HUES64 (cell line): Measurements from ENCODE around the gene GPS1.

Experiments used
- H3K27ac ChIP-seq: 2 replicates; pipeline ENCODE4 v1.7.0; 2013; ENCODE audit warnings: low read depth, low read length, inconsistent platforms
- H3K27me3 ChIP-seq: 2 replicates; pipeline ENCODE4 v1.6.1; 2013; ENCODE audit warnings: mild to moderate bottlenecking, low read length; ENCODE audit not compliant: insufficient read depth
- H3K36me3 ChIP-seq: 2 replicates; pipeline ENCODE4 v1.6.1; 2013; ENCODE audit warnings: mild to moderate bottlenecking, low read length; ENCODE audit not compliant: insufficient read depth
- H3K4me1 ChIP-seq: 2 replicates; pipeline ENCODE4 v1.6.1; 2013; ENCODE audit warnings: mild to moderate bottlenecking, low read length, moderate library complexity; ENCODE audit not compliant: insufficient read depth
- H3K4me3 ChIP-seq: 2 replicates; pipeline ENCODE4 v1.5.1; 2013; ENCODE audit warnings: mild to moderate bottlenecking, low read length, moderate library complexity
- H3K9ac ChIP-seq: 2 replicates; pipeline ENCODE4 v1.6.1; 2013; ENCODE audit warnings: mild to moderate bottlenecking, low read depth, low read length
- H3K9me3 ChIP-seq: 2 replicates; pipeline ENCODE4 v1.6.1; 2013; ENCODE audit warnings: low read depth, low read length; ENCODE audit not compliant: insufficient read depth
- WGBS: fragments of 150-250, 120-280 bp; methylation state at CpG from one replicate; pipeline ENCODE4 v1.1.7; 2013; ENCODE audit warnings: missing lambda C conversion rate; 5-methylcytosine and 5-hydroxymethylcytosine counted together

GPS1 gene

GRCh38 chr17:82088838-82089722 is 37.4 kb downstream of the GPS1 start:
- Histone ChIP-seq H3K36me3 (peaks cover 94% of the 10 kb centered on the region), H3K4me3 (no peak overlapping the region), H3K27ac (no peak overlapping the region), H3K9me3 (no peaks in the 10 kb centered on the region), H3K9ac (no peak overlapping the region), H3K4me1 (no peaks in the 10 kb centered on the region), H3K27me3 (no peaks in the 10 kb centered on the region)
- 96% methylated on average over 47 of the region's 47 CpGs for WGBS

DNA sequence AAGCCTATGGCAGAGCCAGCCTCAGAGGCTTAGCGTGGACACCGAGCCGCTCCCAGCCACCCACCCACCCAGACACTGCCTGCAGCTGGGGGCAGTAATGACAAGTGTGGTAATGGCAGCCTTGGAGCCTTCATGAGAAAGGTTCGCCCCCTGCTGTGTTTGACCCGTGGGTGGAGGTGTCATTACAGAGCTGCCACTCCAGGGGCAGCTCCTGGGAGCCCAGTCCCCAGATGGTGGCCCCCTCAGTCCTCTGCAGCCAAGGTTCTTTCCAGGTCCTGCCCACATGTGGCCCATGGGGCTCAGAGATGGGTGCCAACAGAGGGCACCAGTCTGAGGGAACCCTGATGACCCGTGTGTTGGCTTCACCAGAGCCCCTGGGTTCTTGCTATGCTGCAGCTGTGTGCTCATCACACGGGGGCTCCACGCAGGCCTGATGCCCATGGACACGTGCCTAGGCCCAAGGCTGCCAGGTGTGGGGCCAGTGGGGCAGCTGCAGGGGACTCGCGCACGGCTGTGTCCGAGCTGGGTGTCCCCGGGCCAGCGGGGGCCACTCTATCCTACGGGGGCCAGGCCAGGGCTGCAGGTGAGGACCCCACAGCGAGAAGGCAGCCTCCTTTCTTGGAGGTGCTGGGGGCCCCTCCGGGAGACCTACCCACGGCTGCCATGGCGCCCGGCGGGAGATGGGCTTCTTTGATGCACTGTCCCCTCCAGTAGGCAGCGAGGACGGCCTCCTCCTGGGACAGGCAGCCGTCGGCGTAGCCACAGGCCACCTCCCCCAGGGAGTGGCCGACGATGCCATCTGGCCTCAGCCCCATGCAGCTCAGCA is 38.2 kb downstream of the GPS1 start:
- no peaks in the 10 kb centered on the region for H3K4me1 ChIP-seq
- no peaks in the 10 kb centered on the region for H3K27me3 ChIP-seq
- H3K4me3 ChIP-seq: no peak overlapping the region
- H3K36me3 ChIP-seq: peaks cover 91% of the 10 kb centered on the region
- H3K9me3 ChIP-seq: no peaks in the 10 kb centered on the region
- H3K27ac ChIP-seq: no peak overlapping the region
- 96% methylated on average over 29 of the region's 29 CpGs for WGBS
- no peak overlapping the region for H3K9ac ChIP-seq

DNA sequence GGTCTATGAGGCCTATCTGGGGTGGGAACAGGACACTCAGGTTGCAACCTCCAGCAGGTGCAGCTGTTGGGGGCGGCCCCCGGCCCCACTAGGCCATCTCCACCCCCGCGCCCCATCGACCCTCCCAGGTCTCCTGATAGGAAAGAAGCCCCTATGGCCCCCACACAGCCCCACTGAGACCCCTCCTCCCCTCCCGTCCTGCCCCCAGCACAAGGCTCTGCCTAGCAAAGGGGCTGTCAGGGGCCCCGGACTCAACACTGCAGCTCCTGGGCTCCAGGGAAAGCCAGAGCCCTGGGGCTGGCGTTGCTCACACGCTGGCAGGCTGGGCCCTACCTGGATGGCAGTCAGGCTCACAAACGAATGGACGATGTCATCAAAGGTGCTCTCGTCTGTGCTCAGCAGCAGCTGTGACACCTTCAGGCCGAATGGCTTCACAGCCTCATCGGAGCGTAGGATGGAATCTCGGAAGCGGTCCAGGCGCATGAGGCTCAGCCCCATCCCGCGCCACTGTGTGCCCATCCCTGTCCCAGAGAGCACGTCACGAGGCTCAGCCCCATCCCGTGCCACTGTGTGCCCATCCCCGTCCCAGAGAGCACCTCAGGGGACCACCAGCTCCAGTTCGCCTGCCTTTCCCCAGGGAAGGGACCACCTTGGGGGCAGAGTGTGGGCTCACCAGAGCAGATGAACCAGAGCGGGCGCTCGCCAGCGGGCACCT is 39.0 kb downstream of the GPS1 start:
- WGBS: 94% methylated on average over 29 of the region's 29 CpGs
- H3K4me1 ChIP-seq: no peaks in the 10 kb centered on the region

GRCh38 chr17:82091264-82092066 is 39.8 kb downstream of the GPS1 start:
- Histone ChIP-seq H3K4me3 (no peak overlapping the region), H3K4me1 (no peaks in the 10 kb centered on the region), H3K36me3 (peaks cover 91% of the 10 kb centered on the region), H3K9me3 (no peaks in the 10 kb centered on the region), H3K9ac (no peak overlapping the region), H3K27ac (no peak overlapping the region), H3K27me3 (no peaks in the 10 kb centered on the region)
- WGBS: 96% methylated on average over 37 of the region's 37 CpGs

More for the DNA sequence above, 39.0 kb downstream of the GPS1 start:
- H3K9ac ChIP-seq: no peak overlapping the region
- H3K36me3 ChIP-seq: peaks cover 91% of the 10 kb centered on the region
- H3K9me3 ChIP-seq: no peaks in the 10 kb centered on the region
- H3K27ac ChIP-seq: no peak overlapping the region
- H3K27me3 ChIP-seq: no peaks in the 10 kb centered on the region
- no peak overlapping the region for H3K4me3 ChIP-seq

DNA sequence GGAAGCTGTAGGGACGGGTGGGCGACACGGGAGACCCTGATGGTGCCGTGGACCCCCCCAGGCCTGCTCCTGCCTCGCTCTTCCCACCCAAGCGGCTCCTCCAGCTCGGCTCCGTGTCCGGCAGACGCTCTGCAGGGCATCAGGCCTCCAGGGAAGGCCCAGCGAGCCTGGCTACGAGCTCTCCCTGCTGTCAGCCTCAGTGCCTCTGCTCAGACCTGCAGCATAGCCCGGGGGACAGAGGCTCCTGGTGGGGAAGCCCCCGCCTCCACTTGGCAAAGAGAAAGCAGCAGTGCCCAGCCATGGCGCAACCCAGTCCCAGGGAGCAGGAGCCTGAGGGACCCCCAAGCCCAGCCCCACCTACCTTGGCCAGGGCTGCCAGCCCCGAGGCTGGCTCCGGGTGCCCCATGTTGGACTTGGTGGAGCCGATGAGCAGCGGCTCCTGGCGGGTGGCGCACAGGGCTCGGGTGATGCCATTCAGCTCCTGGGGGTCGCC is 40.4 kb downstream of the GPS1 start:
- no peaks in the 10 kb centered on the region for H3K4me1 ChIP-seq
- H3K4me3 ChIP-seq: no peak overlapping the region
- no peak overlapping the region for H3K9ac ChIP-seq
- no peaks in the 10 kb centered on the region for H3K27me3 ChIP-seq
- no peaks in the 10 kb centered on the region for H3K9me3 ChIP-seq
- 96% methylated on average over 23 of the region's 23 CpGs for WGBS
- no peak overlapping the region for H3K27ac ChIP-seq
- peaks cover 86% of the 10 kb centered on the region for H3K36me3 ChIP-seq

GRCh38 chr17:82092628-82092994 is 40.9 kb downstream of the GPS1 start:
- Histone ChIP-seq H3K4me1 (no peaks in the 10 kb centered on the region), H3K27ac (no peak overlapping the region), H3K4me3 (no peak overlapping the region), H3K27me3 (no peaks in the 10 kb centered on the region), H3K9me3 (no peaks in the 10 kb centered on the region), H3K9ac (no peak overlapping the region), H3K36me3 (peaks cover 82% of the 10 kb centered on the region)
- 94% methylated on average over 20 of the region's 20 CpGs for WGBS

DNA sequence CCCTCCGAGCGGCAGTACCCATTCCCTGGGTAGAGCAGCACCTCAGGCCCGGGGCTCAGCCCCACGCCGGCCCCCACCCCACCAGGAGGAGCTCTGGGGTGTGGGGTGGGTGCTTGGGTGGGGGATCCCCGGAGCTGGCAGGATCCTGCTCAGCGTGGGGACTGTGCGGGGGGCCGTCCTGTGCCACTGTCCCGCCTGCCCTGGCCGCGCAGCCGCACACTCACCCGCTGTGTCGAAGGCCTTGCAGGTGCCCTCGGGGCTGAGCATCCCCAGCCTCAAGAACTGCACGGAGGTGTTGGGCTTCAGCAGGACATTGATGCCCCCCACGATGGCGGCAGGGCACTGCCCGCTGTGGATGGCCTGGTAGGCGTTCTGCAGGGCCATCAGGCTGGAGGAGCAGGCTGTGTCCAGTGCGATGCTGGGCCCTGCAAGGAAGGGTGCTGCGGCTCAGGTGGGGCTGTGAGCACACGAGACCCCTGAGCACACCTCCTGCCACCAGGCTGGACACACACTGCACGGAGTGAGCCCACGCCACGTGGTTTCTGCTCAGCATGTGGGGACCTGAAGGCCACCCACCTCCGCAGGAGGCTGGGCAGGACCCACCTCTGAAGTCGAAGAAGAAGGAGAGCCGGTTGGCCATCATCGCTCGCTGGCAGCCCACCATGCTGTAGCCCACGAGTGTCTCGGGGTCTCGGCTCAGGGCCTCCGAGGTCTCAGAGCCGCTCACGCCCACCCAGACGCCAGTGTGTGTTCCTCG is 41.5 kb downstream of the GPS1 start:
- Histone ChIP-seq H3K4me3 (no peak overlapping the region), H3K27ac (no peak overlapping the region), H3K9ac (no peak overlapping the region), H3K36me3 (peaks cover 76% of the 10 kb centered on the region), H3K9me3 (no peaks in the 10 kb centered on the region), H3K4me1 (no peaks in the 10 kb centered on the region), H3K27me3 (no peaks in the 10 kb centered on the region)
- WGBS: 97% methylated on average over 40 of the region's 40 CpGs

- no peaks in the 10 kb centered on the region for H3K9me3 ChIP-seq
- H3K9ac ChIP-seq: no peak overlapping the region
- H3K27me3 ChIP-seq: no peaks in the 10 kb centered on the region
- H3K36me3 ChIP-seq: peaks cover 56% of the 10 kb centered on the region
- H3K27ac ChIP-seq: no peak overlapping the region
- WGBS: 94% methylated on average over 37 of the region's 37 CpGs
- peaks cover 5% of the 10 kb centered on the region for H3K4me1 ChIP-seq
- H3K4me3 ChIP-seq: 0 out of 2 replicates have a peak overlapping the region, but pooled peaks have one; percentile 74
Measured at GRCh38 chr17:82094931-82095776, 43.5 kb downstream of the GPS1 start.
